Transverse colon (tissue), 4 donors: ENCODE results near the gene IGIP. TPM values are rescaled to one million over a fixed set of nuclear protein-coding genes. Genes with fewer than 3 reads are reported as not detected.

Source experiments
- DNase-seq: peaks from one replicate; pipeline ENCODE4 v3.0.0-alpha.2; 2019
- H3K27ac ChIP-seq, 4 donors: fragments of 200-600 bp; sonication (generic); 2 replicates each; pipeline ENCODE4 v1.5.1; 2016 to 2018; ENCODE audit warnings: inconsistent platforms in 4 of 4
- H3K27me3 ChIP-seq: fragments of 200-600 bp; sonication (generic); 2 replicates; pipeline ENCODE4 v1.5.1; 2017; ENCODE audit warnings: inconsistent platforms
- H3K36me3 ChIP-seq, 4 donors: fragments of 200-600 bp; sonication (generic); 2 replicates each; pipeline ENCODE4 v1.5.1; 2017 to 2019; ENCODE audit warnings: inconsistent platforms in 4 of 4
- H3K4me1 ChIP-seq, 4 donors: fragments of 200-600 bp; sonication (generic); 2 replicates each; pipeline ENCODE4 v1.5.1; 2017 to 2020; ENCODE audit warnings: inconsistent platforms in 4 of 4
- H3K4me3 ChIP-seq, 4 donors: fragments of 200-600 bp; sonication (generic); 1 replicate in 1 of 4; 2 replicates in 3 of 4; pipeline versions ENCODE4 v1.5.1 to v1.6.1; 2017 to 2019; ENCODE audit warnings: inconsistent platforms in 4 of 4
- H3K9me3 ChIP-seq, 2 donors: fragments of 200-600 bp; sonication (generic); 2 replicates each; pipeline ENCODE4 v1.5.1; 2017 to 2019; ENCODE audit warnings: inconsistent platforms in 2 of 2
- EP300 ChIP-seq: sonication (generic); formaldehyde crosslinking; IDR thresholded peaks from one replicate; pipeline ENCODE4 v1.6.1; 2017; ENCODE audit warnings: antibody characterized with exemption, low read depth
- POLR2A ChIP-seq: fragments of 450-650 bp; IDR thresholded peaks from one replicate; pipeline ENCODE4 v1.6.1; 2016; ENCODE audit warnings: antibody characterized with exemption, mild to moderate bottlenecking, moderate library complexity
- POLR2AphosphoS5 ChIP-seq, 3 donors: sonication (generic); formaldehyde crosslinking; IDR thresholded peaks; one replicate each; pipeline ENCODE4 v1.6.1; 2016; ENCODE audit warnings: antibody characterized with exemption in 3 of 3
- WGBS, 2 donors: methylation state at CpG; one replicate each; pipeline ENCODE4 v1.1.5; 2018; ENCODE audit warnings: low coverage in 1 of 2; 5-methylcytosine and 5-hydroxymethylcytosine counted together
- in situ Hi-C, 4 donors: fragments of 200-750 bp; cut with MboI; loops; one replicate each; pipeline versions ENCODE4 v1.15.0 to v1.15.1; 2017; ENCODE audit warnings: low sequenced_read_pairs in 3 of 4, low pct_ligation_motif_present in 1 of 4, low pct_unique_long_range_greater_than_20kb in 1 of 4
- intact Hi-C: fragments of 100-400 bp; cut with DNase I; formaldehyde crosslinking; loops from one replicate; pipeline ENCODE4 v1.15.1; 2023; ENCODE audit warnings: low total_unique reads
- total RNA-seq, 4 donors: library from RNA; depleted of rRNA; stranded (reverse); fragments of >200 nt; gene quantifications; one replicate each; pipeline ENCODE4 v1.1.0, GENCODE V29; 2016
- TF ChIP-seq, protein P1 (sequence below), 5 experiments: fragments of 200-600 bp in 3 of 5; fragments of 450-650 bp in 2 of 5; sonication (generic) in 3 of 5; IDR thresholded peaks; 1 replicate in 2 of 5; 2 replicates in 3 of 5; pipeline ENCODE4 v1.5.1; 2016 to 2017; ENCODE audit warnings: antibody characterized with exemption in 5 of 5, inconsistent platforms in 3 of 5, mild to moderate bottlenecking in 2 of 5, moderate library complexity in 1 of 5

IGIP gene
- total RNA-seq, 4 donors from 2014 or later, result 12.8 to 22.4 (median 20.5) TPM

GRCh38 chr5:140145818-140146522 lies 20.2 kb downstream of the IGIP start:
- Histone ChIP-seq H3K36me3 (no peaks in the 10 kb centered on the region), H3K27ac (no peak overlapping the region), H3K4me3 (peak overlapping the region; percentile 10 to 48 (median 28)), H3K27me3 (no peaks in the 10 kb centered on the region), H3K9me3 (no peaks in the 10 kb centered on the region), H3K4me1 (peaks cover 11 to 20% (median 16%) of the 10 kb centered on the region in 4 donors)
- peak; percentile 76 for DNase-seq
- in situ Hi-C loops (no loop called here), intact Hi-C loops (no loop called here)
- TF ChIP-seq, protein P1, sequence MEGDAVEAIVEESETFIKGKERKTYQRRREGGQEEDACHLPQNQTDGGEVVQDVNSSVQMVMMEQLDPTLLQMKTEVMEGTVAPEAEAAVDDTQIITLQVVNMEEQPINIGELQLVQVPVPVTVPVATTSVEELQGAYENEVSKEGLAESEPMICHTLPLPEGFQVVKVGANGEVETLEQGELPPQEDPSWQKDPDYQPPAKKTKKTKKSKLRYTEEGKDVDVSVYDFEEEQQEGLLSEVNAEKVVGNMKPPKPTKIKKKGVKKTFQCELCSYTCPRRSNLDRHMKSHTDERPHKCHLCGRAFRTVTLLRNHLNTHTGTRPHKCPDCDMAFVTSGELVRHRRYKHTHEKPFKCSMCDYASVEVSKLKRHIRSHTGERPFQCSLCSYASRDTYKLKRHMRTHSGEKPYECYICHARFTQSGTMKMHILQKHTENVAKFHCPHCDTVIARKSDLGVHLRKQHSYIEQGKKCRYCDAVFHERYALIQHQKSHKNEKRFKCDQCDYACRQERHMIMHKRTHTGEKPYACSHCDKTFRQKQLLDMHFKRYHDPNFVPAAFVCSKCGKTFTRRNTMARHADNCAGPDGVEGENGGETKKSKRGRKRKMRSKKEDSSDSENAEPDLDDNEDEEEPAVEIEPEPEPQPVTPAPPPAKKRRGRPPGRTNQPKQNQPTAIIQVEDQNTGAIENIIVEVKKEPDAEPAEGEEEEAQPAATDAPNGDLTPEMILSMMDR (IDR thresholded peaks at IDR 0.05), result peak; percentile 15 to 78 (median 69)
- TF ChIP-seq POLR2A (no peak), POLR2AphosphoS5 (IDR thresholded peaks at IDR 0.05) (no peak), EP300 (no peak)
- 18% methylated on average over 43 of the region's 64 CpGs; no CpG with 5 or more reads in 1 of the 2 donors for WGBS, 2 donors

- in situ Hi-C loops, result no loop called here
- no peaks in the 10 kb centered on the region for H3K27me3 ChIP-seq
- 68% methylated on average over 14 of the region's 14 CpGs; no CpG with 5 or more reads in 1 of the 2 donors for WGBS, 2 donors
- intact Hi-C loops, result no loop called here
- peak overlapping the region in 1 of 4 donors; percentile 48 for H3K4me3 ChIP-seq
- H3K36me3 ChIP-seq, result no peaks in the 10 kb centered on the region
- TF ChIP-seq EP300 (no peak), POLR2AphosphoS5 (IDR thresholded peaks at IDR 0.05) (no peak), POLR2A (no peak)
- TF ChIP-seq, protein P1 (IDR thresholded peaks at IDR 0.05), result no peak
- DNase-seq, result no peak
- peaks cover 11 to 19% (median 15%) of the 10 kb centered on the region in 4 donors for H3K4me1 ChIP-seq
- no peak overlapping the region for H3K27ac ChIP-seq
- H3K9me3 ChIP-seq, result no peaks in the 10 kb centered on the region
These were observed 20.7 kb downstream of the IGIP start for GRCh38 chr5:140146523-140146842.

- H3K27me3 ChIP-seq, result no peaks in the 10 kb centered on the region
- TF ChIP-seq POLR2AphosphoS5 (IDR thresholded peaks at IDR 0.05) (no peak), POLR2A (no peak), EP300 (no peak)
- TF ChIP-seq, protein P1 (IDR thresholded peaks at IDR 0.05), result no peak
- intact Hi-C loops, result no loop called here
- no peaks in the 10 kb centered on the region for H3K9me3 ChIP-seq
- no peak overlapping the region for H3K27ac ChIP-seq
- H3K36me3 ChIP-seq, result no peaks in the 10 kb centered on the region
- no peak for DNase-seq
- H3K4me1 ChIP-seq, result peaks cover 11 to 19% (median 15%) of the 10 kb centered on the region in 4 donors
- in situ Hi-C loops, result no loop called here
- 100% methylated on average over 1 of the region's 1 CpG; no CpG with 5 or more reads in 1 of the 2 donors for WGBS, 2 donors
- no peak overlapping the region for H3K4me3 ChIP-seq
These were observed 21.7 kb downstream of the IGIP start for GRCh38 chr5:140147460-140147859.

DNA sequence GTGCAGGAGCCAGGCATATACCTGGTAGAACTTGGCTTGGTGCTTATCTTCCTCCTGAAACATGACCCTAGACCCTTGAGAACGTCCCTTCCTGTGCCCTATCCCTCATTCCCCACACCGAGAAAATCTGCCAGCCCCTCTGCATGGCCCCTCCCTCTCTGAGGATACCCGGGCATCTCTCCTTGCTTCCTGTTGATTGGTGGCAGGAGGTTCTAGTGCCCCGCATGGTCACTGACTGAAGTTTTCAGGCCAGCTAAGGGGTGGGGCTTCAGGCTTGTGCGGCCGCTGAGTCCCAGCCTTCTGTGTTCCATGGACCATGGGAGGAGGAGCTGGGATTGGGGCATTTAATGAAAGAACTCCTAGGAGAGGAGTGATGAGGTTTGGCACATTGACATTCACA lies 22.8 kb downstream of the IGIP start:
- no peak for TF ChIP-seq POLR2AphosphoS5 (IDR thresholded peaks at IDR 0.05)
- no peak for TF ChIP-seq EP300
- TF ChIP-seq POLR2A, result no peak
- TF ChIP-seq, protein P1 (IDR thresholded peaks at IDR 0.05), result no peak
- intact Hi-C loops, result no loop called here
- Histone ChIP-seq H3K27me3 (no peaks in the 10 kb centered on the region), H3K4me3 (no peak overlapping the region), H3K36me3 (no peaks in the 10 kb centered on the region), H3K9me3 (no peaks in the 10 kb centered on the region), H3K27ac (no peak overlapping the region), H3K4me1 (peaks cover 11 to 19% (median 15%) of the 10 kb centered on the region in 4 donors)
- no peak for DNase-seq
- WGBS, 2 donors, result 58 to 60% methylated on average over 4 to 6 of the region's 6 CpGs
- in situ Hi-C loops, result no loop called here
